Putamen (tissue), 1 donor: ENCODE results near the gene NMUR1.
A peak's percentile ranks its signal among the peaks of the same experiment; 100 is the strongest.

Experiments
- DNase-seq: peaks from one replicate; pipeline ENCODE4 v3.0.0-alpha.2; 2016; ENCODE audit warnings: low spot score

The NMUR1 gene

GRCh38 chr2:231483398-231484329 is 46.6 kb downstream of the NMUR1 start:
- DNase-seq = no peak

GRCh38 chr2:231482806-231483391 is 47.3 kb downstream of the NMUR1 start:
- peak; percentile 34 for DNase-seq

- DNase-seq = no peak
These were observed 49.5 kb downstream of the NMUR1 start for GRCh38 chr2:231480781-231481180.

GRCh38 chr2:231479455-231479854 is 50.8 kb downstream of the NMUR1 start:
- no peak for DNase-seq

- no peak for DNase-seq
These were observed 53.3 kb downstream of the NMUR1 start for GRCh38 chr2:231476920-231477319.

GRCh38 chr2:231475965-231476364 is 54.3 kb downstream of the NMUR1 start:
- DNase-seq = no peak
